Glomerular endothelial cell (primary cell): ENCODE data around the gene RAB40AL. TPM values are rescaled to one million over a fixed set of nuclear protein-coding genes. Genes with fewer than 3 reads are reported as not detected.
"Not testable (repeated sequence)": the region's sequence is repeated elsewhere in the genome, so short reads cannot be mapped to it uniquely, and the experiment has no call there.

Source experiments
- DNase-seq: peaks from one replicate; pipeline ENCODE4 v3.0.0-alpha.2; 2011; ENCODE audit warnings: low read depth, low spot score; ENCODE audit errors: extremely low read depth
- total RNA-seq: library from RNA; depleted of rRNA; stranded (reverse); fragments of >200 nt; gene quantifications from 2 replicates; pipeline ENCODE4 v1.2.3, GENCODE V29; 2015

RAB40AL gene
- total RNA-seq, result 2.6 TPM in 1 of 2 replicates, not detected in the other

DNA sequence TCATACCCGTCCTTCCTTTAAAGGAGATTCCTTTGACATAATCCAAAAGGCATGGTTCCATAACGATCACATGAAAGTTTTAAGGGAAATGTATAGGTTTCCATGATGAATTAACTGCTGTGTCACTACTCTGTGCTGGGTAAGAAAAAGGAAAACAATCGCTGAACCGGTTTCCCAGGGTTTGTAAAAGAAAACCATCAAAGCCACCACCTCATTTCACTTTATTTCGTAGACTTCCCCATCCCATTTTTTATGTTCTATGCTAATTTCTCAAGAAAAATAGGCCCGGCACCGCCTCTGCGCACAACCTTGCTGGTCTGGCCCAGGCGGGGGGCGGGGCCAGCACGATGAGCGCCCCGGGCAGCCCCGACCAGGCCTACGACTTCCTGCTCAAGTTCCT, at the start of gene RAB40AL:
RAB40AL (plus strand) TSS at position 301 of the 400 bp plus-strand sequence; CDS start at position 348, 47 bp downstream.
- DNase-seq, result not testable (repeated sequence)

- no peak for DNase-seq
Observed at GRCh38 chrX:102887687-102888086, 49.4 kb upstream of the RAB40AL start.

DNA sequence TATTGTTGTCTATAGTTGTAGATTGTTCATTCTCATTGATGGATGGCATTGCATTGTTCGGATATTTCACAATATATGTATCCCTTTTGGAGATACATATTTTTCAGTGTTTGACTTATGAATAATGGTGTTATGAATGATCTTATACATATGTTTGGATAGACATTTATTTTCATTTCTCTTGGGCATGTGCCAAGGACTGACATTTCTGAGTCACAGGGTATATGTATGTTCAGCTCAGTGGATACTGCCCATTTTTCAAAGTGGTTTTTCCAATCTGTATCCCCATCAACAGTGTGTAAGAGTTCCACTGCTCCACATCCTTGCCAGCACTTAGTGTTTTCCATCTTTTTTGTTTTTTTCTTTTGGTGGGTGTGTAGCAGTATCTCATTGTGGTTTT, 45.0 kb upstream of the RAB40AL start:
- DNase-seq, result no peak

GRCh38 chrX:102899940-102900916, 36.8 kb upstream of the RAB40AL start:
- peak; percentile 42 for DNase-seq

DNA sequence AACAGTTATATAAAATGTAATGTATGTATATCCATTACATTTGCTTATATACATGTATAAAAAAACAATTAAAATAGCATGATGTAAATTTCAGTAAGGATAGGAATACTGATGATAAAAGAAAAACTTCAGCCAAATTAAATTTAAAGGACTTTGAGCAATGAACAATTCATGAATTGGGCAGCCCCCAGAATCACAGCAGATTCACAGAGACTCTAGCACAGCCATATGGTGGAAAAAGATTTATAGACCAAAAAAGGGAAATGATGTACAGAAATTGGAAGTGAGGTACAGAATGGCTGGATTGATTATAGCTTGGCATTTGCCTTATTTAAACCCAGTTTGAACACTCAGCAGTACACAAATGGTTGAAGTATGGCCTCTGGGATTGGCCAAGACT, 34.7 kb upstream of the RAB40AL start:
- no peak for DNase-seq

DNA sequence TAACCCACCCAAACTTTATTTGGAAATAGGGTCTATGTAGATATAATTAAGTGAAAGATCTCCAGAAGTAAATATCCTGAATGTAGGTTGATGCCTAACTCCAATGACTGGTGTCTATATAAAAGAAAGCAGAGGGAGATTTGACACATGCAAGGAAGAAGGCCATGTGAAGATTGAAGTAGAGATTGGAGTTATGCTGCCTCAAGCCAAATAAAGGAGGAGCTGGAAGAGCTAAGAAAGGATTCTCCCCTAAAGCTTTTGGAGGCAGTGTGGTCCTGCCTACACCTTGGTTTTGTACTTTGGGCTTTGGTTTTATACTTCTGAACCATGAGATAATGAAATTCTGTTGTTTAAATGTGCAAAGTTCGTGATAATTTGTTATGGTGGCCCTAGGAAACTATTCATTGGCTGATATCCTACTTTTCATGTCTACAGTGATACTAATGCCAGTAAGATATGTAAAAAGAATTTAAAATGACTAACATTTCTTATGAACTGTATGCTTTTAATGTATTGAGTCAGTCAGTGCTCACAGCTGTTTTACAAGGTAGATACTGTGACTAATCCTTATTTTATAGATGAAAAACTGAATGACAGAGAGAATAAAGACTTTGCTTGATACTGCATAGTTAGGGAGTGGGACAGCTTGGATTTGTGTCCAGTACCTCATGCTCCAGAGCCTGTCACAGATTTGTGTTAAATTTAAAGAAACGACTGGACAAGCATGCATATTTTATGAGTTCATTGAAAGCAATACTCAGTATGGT, 5.9 kb upstream of the RAB40AL start:
- no peak for DNase-seq

DNA sequence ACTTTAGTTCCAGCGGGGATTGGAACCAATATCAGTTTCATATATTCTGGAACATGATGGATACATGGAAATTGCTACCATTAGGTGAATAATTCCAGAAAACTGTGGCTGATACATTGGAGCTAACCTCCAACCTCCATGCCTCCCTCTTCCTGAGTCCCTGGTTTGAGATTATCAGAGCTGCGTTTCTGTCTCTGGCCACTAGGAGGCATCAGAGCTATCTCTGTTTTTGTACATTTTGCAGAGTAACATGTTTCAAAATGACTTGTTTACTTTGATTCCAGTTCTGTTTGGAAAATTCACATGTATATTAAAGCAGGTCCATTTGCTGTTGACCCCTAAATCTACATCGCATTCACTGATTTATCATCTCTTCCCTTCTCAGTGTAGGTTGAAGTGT, 2.4 kb upstream of the RAB40AL start:
- no peak for DNase-seq

DNA sequence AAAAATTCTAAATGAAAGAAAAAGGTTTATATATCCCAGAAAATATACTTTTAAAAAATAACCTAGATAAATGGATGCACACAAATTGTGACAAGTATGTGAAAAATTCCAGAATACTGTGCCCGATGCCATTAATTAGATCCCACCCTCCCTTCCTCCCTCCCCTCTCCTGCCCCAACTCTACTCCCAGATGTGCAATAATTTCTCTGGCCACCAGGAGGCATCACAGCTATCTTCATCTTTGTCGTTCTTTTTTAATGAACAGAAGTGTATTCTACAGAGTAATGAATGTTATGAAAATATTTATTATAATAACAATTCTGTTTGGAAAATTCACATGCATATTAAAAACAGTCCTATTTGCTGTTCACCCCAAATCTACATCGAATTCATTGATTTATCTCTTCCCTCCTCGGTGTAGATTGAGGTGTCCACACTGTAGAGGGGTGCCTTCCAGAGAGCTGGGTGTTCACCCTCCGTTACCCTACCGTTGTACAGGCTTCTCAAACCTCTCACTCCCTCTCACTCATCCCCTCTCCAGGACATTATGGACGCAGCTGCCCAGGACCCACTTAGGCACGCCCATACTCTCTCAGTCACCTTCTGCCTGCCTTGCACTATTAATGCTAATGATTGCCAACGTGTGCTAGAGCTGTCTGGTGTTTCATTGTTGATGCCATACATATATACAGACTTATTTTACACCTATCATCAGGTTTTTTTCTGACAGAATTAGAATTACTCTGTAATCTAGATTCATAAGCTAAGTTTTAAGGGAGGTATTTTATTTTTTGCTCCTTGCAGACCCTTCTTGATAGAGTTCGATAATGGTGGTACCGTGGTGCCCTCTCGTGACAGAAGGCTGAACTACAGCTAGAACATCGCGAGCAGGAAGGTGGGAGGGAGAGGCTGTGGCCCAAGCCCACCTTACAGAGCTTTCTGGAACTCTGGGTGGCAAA, 14.1 kb downstream of the RAB40AL start:
- DNase-seq, result peak; percentile 16

- no peak for DNase-seq
Observed at GRCh38 chrX:102957751-102958150, 20.7 kb downstream of the RAB40AL start.

DNA sequence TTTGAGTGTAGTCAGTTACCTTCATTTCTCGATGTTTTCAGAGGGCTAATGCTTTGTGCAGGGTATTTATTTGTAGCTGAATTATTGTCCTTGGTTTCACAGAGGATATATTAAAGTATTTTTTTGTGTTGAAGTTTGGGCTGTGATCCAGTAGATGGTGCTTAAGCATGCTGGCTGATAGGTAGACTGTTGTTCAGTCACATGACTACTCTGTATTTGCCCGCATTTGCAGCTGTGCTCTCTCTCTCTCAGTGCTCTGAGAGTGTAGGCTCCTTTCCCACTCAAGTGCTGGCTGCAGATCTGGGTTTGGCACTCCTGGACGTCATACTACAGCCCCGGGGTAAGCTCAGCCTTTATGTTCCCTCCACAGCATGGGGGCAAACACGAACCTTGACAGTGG, 21.7 kb downstream of the RAB40AL start:
- DNase-seq, result no peak

GRCh38 chrX:102959471-102959870, 22.4 kb downstream of the RAB40AL start:
- DNase-seq, result no peak

- DNase-seq, result no peak
Observed at GRCh38 chrX:102963955-102964354, 26.9 kb downstream of the RAB40AL start.

DNA sequence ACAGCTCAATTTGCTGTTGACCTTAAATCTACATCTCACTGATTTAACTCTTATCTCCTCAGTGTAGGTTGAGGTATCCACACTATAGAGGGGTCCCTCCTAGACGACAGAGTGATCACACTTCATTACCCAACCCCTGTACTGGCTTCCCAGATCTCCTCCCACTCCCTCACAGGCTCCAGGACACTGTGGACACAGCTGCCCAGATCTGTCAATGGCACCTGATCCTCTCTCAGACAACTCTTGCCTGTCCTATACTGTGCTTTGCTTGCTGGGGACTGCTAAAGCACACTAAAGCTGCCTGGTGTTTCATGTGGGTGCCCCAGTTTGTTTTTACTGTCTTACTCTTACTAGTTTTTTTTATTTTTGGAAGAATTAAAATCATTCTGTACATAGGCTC, 27.9 kb downstream of the RAB40AL start:
- no peak for DNase-seq

GRCh38 chrX:102966701-102967100, 29.6 kb downstream of the RAB40AL start:
- DNase-seq, result no peak

GRCh38 chrX:102968216-102968615, 31.1 kb downstream of the RAB40AL start:
- DNase-seq, result no peak

DNA sequence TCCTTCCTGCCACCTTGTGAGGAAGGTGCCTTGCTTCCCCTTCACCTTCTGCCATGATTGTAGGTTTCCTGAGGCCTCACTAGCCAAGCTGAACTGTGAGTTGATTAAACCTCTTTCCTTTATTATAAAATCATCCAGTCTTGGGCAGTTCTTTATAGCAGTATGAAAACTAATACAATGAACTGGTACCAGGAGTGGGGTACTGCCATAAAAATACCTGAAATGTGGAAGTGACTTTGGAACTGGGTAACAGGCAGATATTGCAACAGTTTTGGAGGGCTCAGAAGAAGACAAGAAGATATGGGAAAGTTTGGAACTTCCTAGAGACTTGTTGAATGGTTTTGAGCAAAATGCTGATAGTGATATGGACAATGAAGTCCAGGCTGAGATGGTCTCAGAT, 34.5 kb downstream of the RAB40AL start:
- not testable (repeated sequence) for DNase-seq

- DNase-seq, result no peak
Observed at GRCh38 chrX:102975016-102975415, 37.9 kb downstream of the RAB40AL start.

DNA sequence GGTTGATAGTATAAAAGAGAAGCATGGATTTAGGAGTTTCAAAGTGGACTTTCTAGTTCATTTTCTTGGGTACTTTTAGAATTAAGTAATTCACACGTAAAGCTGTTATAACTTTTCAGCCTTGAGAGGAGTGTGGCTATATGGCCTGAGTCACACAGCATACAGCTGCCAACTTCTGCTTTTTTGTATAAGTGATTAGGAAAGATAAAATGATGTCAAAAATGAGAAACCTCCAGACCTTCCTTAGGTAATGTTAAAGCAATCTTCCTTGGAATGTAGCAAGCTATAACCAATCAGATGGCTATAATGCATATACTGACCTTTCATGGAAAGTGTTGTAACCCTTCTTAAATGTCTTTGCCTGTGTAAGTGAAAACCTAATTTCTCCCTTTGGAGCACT, 39.2 kb downstream of the RAB40AL start:
- no peak for DNase-seq

GRCh38 chrX:102976793-102977495, 39.9 kb downstream of the RAB40AL start:
- DNase-seq, result no peak

DNA sequence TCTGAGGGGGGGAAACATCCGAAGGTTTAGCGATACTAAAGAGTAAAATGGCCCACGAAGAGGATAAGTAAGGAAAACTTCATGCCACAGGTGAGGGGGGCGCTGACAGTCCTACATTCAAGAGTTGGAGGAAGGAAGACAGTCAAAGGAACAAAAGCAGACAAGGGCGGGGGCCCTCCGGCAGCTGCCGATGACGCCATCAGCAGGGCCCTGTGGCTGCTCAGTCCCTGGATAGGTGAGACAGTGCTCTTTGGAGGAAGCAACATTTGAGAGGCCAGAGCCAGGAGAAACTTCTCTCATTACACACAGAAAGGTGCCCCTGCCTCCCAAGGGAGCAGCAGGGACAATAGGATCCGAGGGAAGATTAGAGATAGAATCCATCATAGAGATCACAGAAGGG, 41.5 kb downstream of the RAB40AL start:
- no peak for DNase-seq
